K562 (cell line): ENCODE measurements around the gene HSPA4. TPM values are rescaled to one million over a fixed set of nuclear protein-coding genes. Genes with fewer than 3 reads are reported as not detected.

Experiments
- ATAC-seq: fragments of 200-7000 bp; cut with Tn5 transposase; 3 replicates; pipeline ENCODE4 v1.9.1; 2020; ENCODE audit warnings: moderate library complexity
- BruUV-seq: library from RNA; stranded (reverse); fragments of 400-500 nt; replicated peaks from 2 replicates; lab custom pipeline; 2021; lab: Mats Ljungman, UMichigan
- CTCF ChIA-PET: fragments of 300-600 bp; formaldehyde crosslinking; extraction: SDS; loops from one replicate; lab custom pipeline; 2021; ENCODE audit warnings: low intra/inter-chr PET ratio; lab: Yijun Ruan, JAX
- POLR2A ChIA-PET: fragments of 300-600, 350-650 bp; sonication (Branson Sonifier 250); formaldehyde crosslinking; extraction: SDS; loops from one replicate; lab custom pipeline; 2021; ENCODE audit warnings: antibody characterized with exemption, inconsistent platforms; lab: Yijun Ruan, JAX
- DNase-seq, 4 experiments: peaks; one replicate each; pipeline versions ENCODE4 v3.0.0 to v3.0.0-alpha.2; 2011 to 2018; ENCODE audit warnings: low spot score in 3 of 4, mixed read lengths in 3 of 4; ENCODE audit errors: extremely low read depth in 1 of 4
- FAIRE-seq: peaks from 2 replicates; lab custom pipeline; 2011; peaks lifted over from hg19 to GRCh38; lab: Jason Lieb, UNC
- H2AFZ ChIP-seq: 2 replicates; pipeline ENCODE4 v1.6.0; 2011; ENCODE audit warnings: low read depth, low read length, control low read depth, inconsistent platforms
- H3K27ac ChIP-seq: fragments of 200-600 bp; 3 replicates; pipeline ENCODE4 v1.8.0; 2011; ENCODE audit warnings: low read depth, mild to moderate bottlenecking, control low read depth, inconsistent platforms, low read length, moderate library complexity, mixed read lengths; ENCODE audit errors: extremely low read depth
- H3K27me3 ChIP-seq, 2 experiments: fragments of 300-600 bp in 1 of 2; 2 replicates in 1 of 2; 3 replicates in 1 of 2; pipeline versions ENCODE4 v1.6.0 to v1.8.0; 2011; ENCODE audit warnings: inconsistent platforms in 2 of 2, low read length in 2 of 2, mild to moderate bottlenecking in 1 of 2, mixed read lengths in 1 of 2, moderate library complexity in 1 of 2; ENCODE audit not compliant: control insufficient read depth in 2 of 2, insufficient read depth in 2 of 2
- H3K36me3 ChIP-seq: fragments of 300-600 bp; 3 replicates; pipeline ENCODE4 v1.8.0; 2011; ENCODE audit warnings: mild to moderate bottlenecking, low read length, inconsistent platforms; ENCODE audit not compliant: control insufficient read depth, insufficient read depth
- H3K4me1 ChIP-seq, 2 experiments: fragments of 200-600 bp in 1 of 2; replicated peaks in 1 of 2; 2 replicates in 1 of 2; 3 replicates in 1 of 2; pipeline versions ENCODE4 v1.5.1 to v1.8.0; 2011; ENCODE audit warnings: inconsistent platforms in 2 of 2, low read length in 2 of 2, mild to moderate bottlenecking in 1 of 2, mixed read lengths in 1 of 2, moderate library complexity in 1 of 2; ENCODE audit not compliant: control insufficient read depth in 2 of 2, insufficient read depth in 2 of 2
- H3K4me2 ChIP-seq: 2 replicates; pipeline ENCODE4 v1.6.1; 2011; ENCODE audit warnings: low read length, control low read depth, inconsistent platforms, mixed read lengths; ENCODE audit not compliant: insufficient read depth
- H3K4me3 ChIP-seq: fragments of 200-600 bp; sonication (generic), shearing (Covaris generic); 2 replicates; pipeline ENCODE4 v1.5.1; 2016; ENCODE audit warnings: control low read depth, inconsistent platforms
- H3K79me2 ChIP-seq: fragments of 200-600 bp; 3 replicates; pipeline ENCODE4 v1.8.0; 2011; ENCODE audit warnings: low read length, inconsistent platforms; ENCODE audit not compliant: control insufficient read depth, insufficient read depth
- H3K9ac ChIP-seq, 2 experiments: 2 replicates each; pipeline versions ENCODE4 v1.6.0 to v1.6.1; 2011; ENCODE audit warnings: low read depth in 2 of 2, low read length in 2 of 2, control low read depth in 1 of 2, inconsistent platforms in 1 of 2, mild to moderate bottlenecking in 1 of 2, mixed read lengths in 1 of 2; ENCODE audit not compliant: insufficient read depth in 1 of 2
- H3K9me1 ChIP-seq: one replicate; pipeline ENCODE4 v1.6.0; 2011; ENCODE audit warnings: inconsistent platforms, mild to moderate bottlenecking, low read length, moderate library complexity; ENCODE audit not compliant: control insufficient read depth, insufficient read depth
- H3K9me3 ChIP-seq: replicated peaks from 2 replicates; pipeline ENCODE4 v1.5.1; 2011; ENCODE audit warnings: low read depth, low read length, inconsistent platforms; ENCODE audit not compliant: control insufficient read depth, insufficient read depth
- H4K20me1 ChIP-seq: replicated peaks from 2 replicates; pipeline ENCODE4 v1.6.1; 2011; ENCODE audit warnings: low read length, inconsistent platforms, mixed read lengths; ENCODE audit not compliant: control insufficient read depth, insufficient read depth
- CBX3 ChIP-seq, 2 experiments: IDR thresholded peaks; 1 replicate in 1 of 2; 2 replicates in 1 of 2; pipeline ENCODE4 v1.6.1; 2012; ENCODE audit warnings: inconsistent platforms in 2 of 2, low read length in 2 of 2, borderline replicate concordance in 1 of 2, control low read depth in 1 of 2
- HNRNPL ChIP-seq: fragments of 200-400 bp; formaldehyde crosslinking; IDR thresholded peaks from 2 replicates; pipeline ENCODE4 v1.6.1; 2017; ENCODE audit warnings: low read depth, mild to moderate bottlenecking, low read length
- MCM2 ChIP-seq: fragments of 450-650 bp; IDR thresholded peaks from 2 replicates; pipeline ENCODE4 v1.6.1; 2017; ENCODE audit warnings: low read depth, mild to moderate bottlenecking
- PTBP1 ChIP-seq: fragments of 200-400 bp; formaldehyde crosslinking; IDR thresholded peaks from 2 replicates; pipeline ENCODE4 v1.6.1; 2017; ENCODE audit warnings: low read depth, low read length
- SLC30A9 ChIP-seq: fragments of 250-450 bp; sonication (Bioruptor Pico); IDR thresholded peaks from 2 replicates; pipeline ENCODE4 v1.8.0; 2022; ENCODE audit warnings: mild to moderate bottlenecking, moderate library complexity
- TEAD1 ChIP-seq, 2 experiments: fragments of 450-650 bp in 1 of 2; sonication (generic) in 1 of 2; formaldehyde crosslinking; IDR thresholded peaks; 2 replicates each; pipeline versions ENCODE4 v1.4.0 to v1.8.0; 2020 to 2022; ENCODE audit warnings: mild to moderate bottlenecking in 2 of 2, missing genetic modification reagents in 1 of 2
- ZSCAN29 ChIP-seq: fragments of 450-650 bp; IDR thresholded peaks from 2 replicates; pipeline ENCODE4 v1.6.1; 2017
- WGBS: fragments of 100-300 bp; shearing (Covaris generic); methylation state at CpG from one replicate; pipeline ENCODE4 v1.1.6; 2016; ENCODE audit warnings: low coverage, mixed read lengths; ENCODE audit not compliant: insufficient coverage; ENCODE audit errors: missing lambda C conversion rate; 5-methylcytosine and 5-hydroxymethylcytosine counted together
- in situ Hi-C: fragments of 300-500 bp; cut with MboI; formaldehyde crosslinking; loops from 4 replicates; pipeline ENCODE4 v1.15.0; 2018; ENCODE audit warnings: inconsistent platforms, mixed read lengths
- intact Hi-C: fragments of 100-400 bp; cut with micrococcal nuclease; formaldehyde crosslinking; loops from 2 replicates; pipeline ENCODE4 v1.14.2; 2022
- polyA plus RNA-seq, 8 experiments: library from polyadenylated mRNA; depleted of rRNA in 4 of 8; stranded (reverse) in 5 of 8; unstranded in 3 of 8; fragments of >200 nt; fragmentation: Nextera tagmentation in 2 of 8; fragmentation: Illumina TruSeq in 1 of 8; extraction: Ambion mirVana in 2 of 8; extraction: Trizol in 1 of 8; gene quantifications; 2 replicates each; pipeline versions ENCODE4 v1.2.1 to v1.2.3, GENCODE V29; 2011 to 2014; ENCODE audit warnings: inconsistent platforms in 1 of 8, missing spikeins in 1 of 8
- total RNA-seq, 7 experiments: library from RNA; depleted of rRNA in 6 of 7; stranded (reverse); fragments of >200 nt in 6 of 7; fragmentation: Illumina TruSeq in 2 of 7; extraction: Trizol in 2 of 7; gene quantifications; 2 replicates each; pipeline versions ENCODE4 v1.2.1 to v1.2.3, GENCODE V29; 2011 to 2021; ENCODE audit warnings: low replicate concordance in 1 of 7
- TF ChIP-seq, protein P1 (sequence below): fragments of 250-450 bp; sonication (Bioruptor Pico); IDR thresholded peaks from 2 replicates; pipeline ENCODE4 v1.8.0; 2022; ENCODE audit warnings: moderate library complexity, mild to moderate bottlenecking, inconsistent platforms
- TF ChIP-seq, protein P2 (sequence below): fragments of 250-450 bp; sonication (Bioruptor Pico); IDR thresholded peaks from 2 replicates; pipeline ENCODE4 v1.5.0; 2021; ENCODE audit warnings: mild to moderate bottlenecking, moderate library complexity
- TF ChIP-seq, protein P3 (sequence below): fragments of 250-450 bp; sonication (Bioruptor Pico); IDR thresholded peaks from 2 replicates; pipeline ENCODE4 v1.9.0; 2021; ENCODE audit warnings: mild to moderate bottlenecking, inconsistent platforms
- TF ChIP-seq, protein P4 (sequence below): sonication (generic); formaldehyde crosslinking; IDR thresholded peaks from 2 replicates; pipeline ENCODE4 v1.8.0; 2023; ENCODE audit warnings: missing genetic modification reagents, mild to moderate bottlenecking, borderline replicate concordance

The HSPA4 gene
- total and polyA plus RNA-seq, 9 of the 15 experiments (the other 6 are each of a cell fraction or from before 2014, with no cell fraction given), result 90.3 to 286 (median 148) TPM

DNA sequence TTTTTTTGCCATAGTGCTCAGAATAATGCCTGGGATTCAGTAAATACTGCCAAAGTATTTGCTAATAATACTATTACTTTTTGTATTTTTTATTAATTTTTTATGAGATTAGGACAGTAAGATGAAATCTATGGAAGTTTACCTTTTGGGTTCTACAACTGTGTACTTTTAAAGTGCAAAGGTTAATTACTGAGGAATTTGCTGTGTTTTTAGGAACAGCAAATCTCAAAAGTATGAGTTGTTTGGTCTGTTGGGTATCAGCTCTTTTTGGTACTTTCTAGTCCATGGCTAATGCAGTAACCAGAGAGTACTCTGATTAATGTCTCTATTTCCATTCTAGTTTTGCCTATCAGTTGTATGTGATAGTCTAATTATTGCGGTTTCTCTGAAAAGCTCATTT is 5.1 kb downstream of the HSPA4 start:
- peaks cover 36% of the 10 kb centered on the region for H4K20me1 ChIP-seq
- BruUV-seq, result no TSS peak
- no peak overlapping the region for H3K4me2 ChIP-seq
- H3K9me1 ChIP-seq, result no peaks in the 10 kb centered on the region
- H2AFZ ChIP-seq, result no peak overlapping the region
- H3K9me3 ChIP-seq, result no peaks in the 10 kb centered on the region
- H3K9ac ChIP-seq, result no peak overlapping the region
- peaks cover 55% of the 10 kb centered on the region for H3K36me3 ChIP-seq
- WGBS, result 100% methylated on average over 1 of the region's 1 CpG
- H3K27ac ChIP-seq, result no peak overlapping the region
- no peak overlapping the region for H3K4me3 ChIP-seq
- H3K4me1 ChIP-seq, result peaks cover 11 to 12% of the 10 kb centered on the region in 2 experiments; a peak in 4 of 5 replicates
- no peaks in the 10 kb centered on the region for H3K27me3 ChIP-seq
- no peak for FAIRE-seq
- in situ Hi-C loops, result no loop called here
- POLR2A ChIA-PET, result no interaction called here
- no peak for ATAC-seq
- CTCF ChIA-PET, result no interaction called here
- DNase-seq, result no peak
- intact Hi-C loops, result no loop called here
- peaks cover 99% of the 10 kb centered on the region for H3K79me2 ChIP-seq
- TF ChIP-seq PTBP1 (no peak), TEAD1 (CRISPR knock-in tag; IDR thresholded peaks at IDR 0.05) (no peak), CBX3 (IDR thresholded peaks at IDR 0.05; ENCODE audit: borderline replicate concordance in 1 of 2, low read length in 2 of 2) (no peak), HNRNPL (no peak), ZSCAN29 (no peak), MCM2 (no peak), SLC30A9 (no peak)
- TF ChIP-seq, protein P1, sequence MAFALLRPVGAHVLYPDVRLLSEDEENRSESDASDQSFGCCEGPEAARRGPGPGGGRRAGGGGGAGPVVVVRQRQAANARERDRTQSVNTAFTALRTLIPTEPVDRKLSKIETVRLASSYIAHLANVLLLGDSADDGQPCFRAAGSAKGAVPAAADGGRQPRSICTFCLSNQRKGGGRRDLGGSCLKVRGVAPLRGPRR (CRISPR knock-in tag), result no peak
- TF ChIP-seq, protein P2, sequence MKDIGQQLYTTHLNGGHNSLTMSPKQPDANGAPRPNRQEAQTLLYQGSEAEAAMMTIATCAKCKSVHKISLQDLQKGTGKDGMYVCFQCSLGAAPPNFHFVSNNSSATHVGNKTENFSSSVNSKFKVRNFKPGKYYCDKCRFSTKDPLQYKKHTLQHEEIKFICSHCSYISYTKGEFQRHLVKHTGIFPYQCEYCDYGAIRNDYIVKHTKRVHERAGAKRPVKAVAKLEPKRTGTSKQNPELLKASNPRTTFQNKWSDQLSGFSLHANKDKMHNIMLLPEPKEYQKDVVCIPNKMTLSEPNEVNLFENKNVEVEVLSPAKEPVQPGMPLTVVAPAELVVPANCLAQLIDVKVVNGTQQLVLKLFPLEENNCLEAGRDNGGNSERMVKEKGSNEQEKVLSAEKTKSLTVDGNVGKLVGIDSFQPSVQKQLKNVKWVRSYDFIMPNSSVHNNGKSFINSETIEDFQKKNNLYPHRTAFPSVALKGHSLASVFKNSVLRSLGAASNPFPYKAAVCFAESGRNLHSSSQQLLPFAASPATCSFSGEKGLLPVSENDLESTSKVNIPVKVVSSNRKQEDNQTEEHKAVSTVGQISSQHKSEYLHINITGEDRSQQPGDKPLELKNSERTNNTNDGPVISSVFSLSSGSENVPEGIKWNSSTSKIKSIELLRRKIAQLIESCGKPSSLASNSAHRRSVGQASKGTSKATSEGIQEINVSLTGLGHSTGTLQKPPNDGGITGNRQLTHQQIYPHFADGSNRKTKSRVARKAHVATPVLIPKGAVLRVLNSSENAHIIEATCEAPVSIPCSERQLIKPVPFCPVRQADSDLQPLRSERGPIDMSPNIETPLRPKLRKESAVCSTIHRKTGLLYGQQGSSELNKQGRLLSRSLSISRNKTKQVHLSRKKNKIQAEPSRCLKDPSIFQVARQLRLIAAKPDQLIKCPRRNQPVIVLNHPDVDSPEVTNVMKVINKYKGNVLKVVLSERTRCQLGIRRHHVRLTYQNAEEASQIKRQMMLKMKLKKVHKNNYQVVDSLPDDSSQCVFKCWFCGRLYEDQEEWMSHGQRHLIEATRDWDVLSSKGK (CRISPR knock-in tag), result no peak
- TF ChIP-seq, protein P3, sequence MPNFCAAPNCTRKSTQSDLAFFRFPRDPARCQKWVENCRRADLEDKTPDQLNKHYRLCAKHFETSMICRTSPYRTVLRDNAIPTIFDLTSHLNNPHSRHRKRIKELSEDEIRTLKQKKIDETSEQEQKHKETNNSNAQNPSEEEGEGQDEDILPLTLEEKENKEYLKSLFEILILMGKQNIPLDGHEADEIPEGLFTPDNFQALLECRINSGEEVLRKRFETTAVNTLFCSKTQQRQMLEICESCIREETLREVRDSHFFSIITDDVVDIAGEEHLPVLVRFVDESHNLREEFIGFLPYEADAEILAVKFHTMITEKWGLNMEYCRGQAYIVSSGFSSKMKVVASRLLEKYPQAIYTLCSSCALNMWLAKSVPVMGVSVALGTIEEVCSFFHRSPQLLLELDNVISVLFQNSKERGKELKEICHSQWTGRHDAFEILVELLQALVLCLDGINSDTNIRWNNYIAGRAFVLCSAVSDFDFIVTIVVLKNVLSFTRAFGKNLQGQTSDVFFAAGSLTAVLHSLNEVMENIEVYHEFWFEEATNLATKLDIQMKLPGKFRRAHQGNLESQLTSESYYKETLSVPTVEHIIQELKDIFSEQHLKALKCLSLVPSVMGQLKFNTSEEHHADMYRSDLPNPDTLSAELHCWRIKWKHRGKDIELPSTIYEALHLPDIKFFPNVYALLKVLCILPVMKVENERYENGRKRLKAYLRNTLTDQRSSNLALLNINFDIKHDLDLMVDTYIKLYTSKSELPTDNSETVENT (CRISPR knock-in tag), result no peak
- TF ChIP-seq, protein P4, sequence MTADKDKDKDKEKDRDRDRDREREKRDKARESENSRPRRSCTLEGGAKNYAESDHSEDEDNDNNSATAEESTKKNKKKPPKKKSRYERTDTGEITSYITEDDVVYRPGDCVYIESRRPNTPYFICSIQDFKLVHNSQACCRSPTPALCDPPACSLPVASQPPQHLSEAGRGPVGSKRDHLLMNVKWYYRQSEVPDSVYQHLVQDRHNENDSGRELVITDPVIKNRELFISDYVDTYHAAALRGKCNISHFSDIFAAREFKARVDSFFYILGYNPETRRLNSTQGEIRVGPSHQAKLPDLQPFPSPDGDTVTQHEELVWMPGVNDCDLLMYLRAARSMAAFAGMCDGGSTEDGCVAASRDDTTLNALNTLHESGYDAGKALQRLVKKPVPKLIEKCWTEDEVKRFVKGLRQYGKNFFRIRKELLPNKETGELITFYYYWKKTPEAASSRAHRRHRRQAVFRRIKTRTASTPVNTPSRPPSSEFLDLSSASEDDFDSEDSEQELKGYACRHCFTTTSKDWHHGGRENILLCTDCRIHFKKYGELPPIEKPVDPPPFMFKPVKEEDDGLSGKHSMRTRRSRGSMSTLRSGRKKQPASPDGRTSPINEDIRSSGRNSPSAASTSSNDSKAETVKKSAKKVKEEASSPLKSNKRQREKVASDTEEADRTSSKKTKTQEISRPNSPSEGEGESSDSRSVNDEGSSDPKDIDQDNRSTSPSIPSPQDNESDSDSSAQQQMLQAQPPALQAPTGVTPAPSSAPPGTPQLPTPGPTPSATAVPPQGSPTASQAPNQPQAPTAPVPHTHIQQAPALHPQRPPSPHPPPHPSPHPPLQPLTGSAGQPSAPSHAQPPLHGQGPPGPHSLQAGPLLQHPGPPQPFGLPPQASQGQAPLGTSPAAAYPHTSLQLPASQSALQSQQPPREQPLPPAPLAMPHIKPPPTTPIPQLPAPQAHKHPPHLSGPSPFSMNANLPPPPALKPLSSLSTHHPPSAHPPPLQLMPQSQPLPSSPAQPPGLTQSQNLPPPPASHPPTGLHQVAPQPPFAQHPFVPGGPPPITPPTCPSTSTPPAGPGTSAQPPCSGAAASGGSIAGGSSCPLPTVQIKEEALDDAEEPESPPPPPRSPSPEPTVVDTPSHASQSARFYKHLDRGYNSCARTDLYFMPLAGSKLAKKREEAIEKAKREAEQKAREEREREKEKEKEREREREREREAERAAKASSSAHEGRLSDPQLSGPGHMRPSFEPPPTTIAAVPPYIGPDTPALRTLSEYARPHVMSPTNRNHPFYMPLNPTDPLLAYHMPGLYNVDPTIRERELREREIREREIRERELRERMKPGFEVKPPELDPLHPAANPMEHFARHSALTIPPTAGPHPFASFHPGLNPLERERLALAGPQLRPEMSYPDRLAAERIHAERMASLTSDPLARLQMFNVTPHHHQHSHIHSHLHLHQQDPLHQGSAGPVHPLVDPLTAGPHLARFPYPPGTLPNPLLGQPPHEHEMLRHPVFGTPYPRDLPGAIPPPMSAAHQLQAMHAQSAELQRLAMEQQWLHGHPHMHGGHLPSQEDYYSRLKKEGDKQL (CRISPR knock-in tag), result no peak
